ENCODE measurements around the gene PDGFB.

The PDGFB gene

GRCh38 chr22:39244496-39245129 is at the start of gene PDGFB:
TSS of gene PDGFB (minus strand) at chr22:39244982. CDS start at chr22:39243963, 1,019 bp downstream.
- peak; percentile 24 for DNase-seq

- DNase-seq = no peak
These were observed 49.1 kb upstream of the PDGFB start for GRCh38 chr22:39293766-39294368.

- DNase-seq = peak; percentile 46
These were observed 47.8 kb upstream of the PDGFB start for GRCh38 chr22:39292561-39293074.

- DNase-seq = no peak
These were observed 47.3 kb upstream of the PDGFB start for GRCh38 chr22:39292031-39292462.

GRCh38 chr22:39291523-39291922 is 46.7 kb upstream of the PDGFB start:
- no peak for DNase-seq

GRCh38 chr22:39290724-39291161 is 46.0 kb upstream of the PDGFB start:
- no peak for DNase-seq

GRCh38 chr22:39289975-39290720 is 45.4 kb upstream of the PDGFB start:
- no peak for DNase-seq

GRCh38 chr22:39289533-39289932 is 44.8 kb upstream of the PDGFB start:
- DNase-seq = no peak

- no peak for DNase-seq
These were observed 43.5 kb upstream of the PDGFB start for GRCh38 chr22:39288135-39288898.

- DNase-seq = no peak
These were observed 42.4 kb upstream of the PDGFB start for GRCh38 chr22:39287076-39287725.

GRCh38 chr22:39284983-39285382 is 40.2 kb upstream of the PDGFB start:
- no peak for DNase-seq

- DNase-seq = no peak
These were observed 39.6 kb upstream of the PDGFB start for GRCh38 chr22:39284142-39284980.

- no peak for DNase-seq
These were observed 38.8 kb upstream of the PDGFB start for GRCh38 chr22:39283322-39284141.

- no peak for DNase-seq
These were observed 38.0 kb upstream of the PDGFB start for GRCh38 chr22:39282645-39283321.

GRCh38 chr22:39281126-39281525 is 36.3 kb upstream of the PDGFB start:
- DNase-seq = no peak

GRCh38 chr22:39280250-39280649 is 35.5 kb upstream of the PDGFB start:
- no peak for DNase-seq

GRCh38 chr22:39279170-39279850 is 34.5 kb upstream of the PDGFB start:
- no peak for DNase-seq

- DNase-seq = no peak
These were observed 33.3 kb upstream of the PDGFB start for GRCh38 chr22:39278040-39278439.

GRCh38 chr22:39277142-39277607 is 32.4 kb upstream of the PDGFB start:
- no peak for DNase-seq

All from NCI-H345 (cell line).